GM12878 (cell line): ENCODE results near the gene GALNT17. TPM values are rescaled to one million over a fixed set of nuclear protein-coding genes. Genes with fewer than 3 reads are reported as not detected.

Source experiments
- ATAC-seq: fragments of 200-7000 bp; cut with Tn5 transposase; 3 replicates; pipeline ENCODE4 v1.9.1; 2020; ENCODE audit warnings: mild to moderate bottlenecking, moderate library complexity
- BruUV-seq: library from RNA; stranded (reverse); fragments of 400-500 nt; replicated peaks from 2 replicates; lab custom pipeline; 2021; lab: Mats Ljungman, UMichigan
- CTCF ChIA-PET: fragments of 300-600 bp; sonication (Branson Sonifier 250); formaldehyde crosslinking; extraction: SDS; loops from one replicate; lab custom pipeline; 2021; ENCODE audit warnings: inconsistent platforms; lab: Yijun Ruan, JAX
- POLR2A ChIA-PET: fragments of 350-600 bp; formaldehyde crosslinking; extraction: SDS; loops from one replicate; lab custom pipeline; 2021; ENCODE audit warnings: inconsistent platforms; lab: Charles Lee
- RAD21 ChIA-PET: fragments of 300-600 bp; sonication (Branson Sonifier 250); formaldehyde crosslinking; loops from one replicate; lab custom pipeline; 2023; ENCODE audit warnings: antibody characterized with exemption; ENCODE audit not compliant: unreplicated experiment; lab: Charles Lee
- SMC1A ChIA-PET: fragments of 300-600 bp; sonication (Branson Sonifier 250); formaldehyde crosslinking; loops from one replicate; lab custom pipeline; 2023; ENCODE audit not compliant: unreplicated experiment, uncharacterized antibody; lab: Charles Lee
- DNase-seq: peaks from one replicate; pipeline ENCODE4 v3.0.0-alpha.2; 2011; ENCODE audit warnings: low read depth, low spot score
- FAIRE-seq: peaks from 3 replicates; lab custom pipeline; 2011; peaks lifted over from hg19 to GRCh38; lab: Jason Lieb, UNC
- H2AFZ ChIP-seq: 2 replicates; pipeline ENCODE4 v1.6.0; 2011; ENCODE audit warnings: low read depth, low read length, control low read depth; ENCODE audit not compliant: control insufficient read depth
- H3K27ac ChIP-seq: 2 replicates; pipeline ENCODE4 v1.5.1; 2011; ENCODE audit warnings: control low read depth; ENCODE audit not compliant: control insufficient read depth, insufficient read depth
- H3K27me3 ChIP-seq, 2 experiments: replicated peaks in 1 of 2; 2 replicates each; pipeline versions ENCODE4 v1.6.0 to v1.6.1; 2011; ENCODE audit warnings: low read length in 1 of 2; ENCODE audit not compliant: control insufficient read depth in 2 of 2, insufficient read depth in 2 of 2
- H3K36me3 ChIP-seq, 2 experiments: 2 replicates each; pipeline ENCODE4 v1.5.1; 2011; ENCODE audit warnings: low read length in 1 of 2; ENCODE audit not compliant: control insufficient read depth in 2 of 2, insufficient read depth in 2 of 2
- H3K4me1 ChIP-seq: 2 replicates; pipeline ENCODE4 v1.6.1; 2011; ENCODE audit warnings: mild to moderate bottlenecking, low read length, moderate library complexity, mixed read lengths; ENCODE audit not compliant: control insufficient read depth, insufficient read depth
- H3K4me2 ChIP-seq: 2 replicates; pipeline ENCODE4 v1.6.0; 2011; ENCODE audit warnings: control low read depth; ENCODE audit not compliant: control insufficient read depth, insufficient read depth
- H3K4me3 ChIP-seq: fragments of 200-600 bp; sonication (generic); 2 replicates; pipeline ENCODE4 v1.5.1; 2016
- H3K79me2 ChIP-seq: 2 replicates; pipeline ENCODE4 v1.6.0; 2011; ENCODE audit warnings: low read length; ENCODE audit not compliant: control insufficient read depth, insufficient read depth
- H3K9ac ChIP-seq: 2 replicates; pipeline ENCODE4 v1.8.0; 2011; ENCODE audit warnings: low read length, control low read depth, mixed read lengths; ENCODE audit not compliant: control insufficient read depth, insufficient read depth
- H3K9me3 ChIP-seq: replicated peaks from 3 replicates; pipeline ENCODE4 v1.5.1; 2011; ENCODE audit warnings: mild to moderate bottlenecking, low read length; ENCODE audit not compliant: control insufficient read depth, insufficient read depth
- H4K20me1 ChIP-seq: 2 replicates; pipeline ENCODE4 v1.6.0; 2011; ENCODE audit not compliant: control insufficient read depth, insufficient read depth
- GATAD2B ChIP-seq: fragments of 450-650 bp; conservative IDR thresholded peaks from 2 replicates; pipeline ENCODE4 v1.6.1; 2017; ENCODE audit warnings: low read depth, mild to moderate bottlenecking, moderate library complexity
- NRF1 ChIP-seq: conservative IDR thresholded peaks from 2 replicates; pipeline ENCODE4 v1.6.1; 2011; ENCODE audit warnings: mild to moderate bottlenecking, low read depth, low read length, improper control_type of control experiment
- WGBS: methylation state at CpG from one replicate; pipeline ENCODE4 v1.1.6; 2016; ENCODE audit warnings: low lambda C conversion rate; ENCODE audit not compliant: insufficient replicate concordance, insufficient coverage; ENCODE audit errors: missing lambda C conversion rate; 5-methylcytosine and 5-hydroxymethylcytosine counted together
- in situ Hi-C: fragments of 300-500 bp; cut with MboI; formaldehyde crosslinking; loops from 9 replicates; pipeline ENCODE4 v1.14.3; 2018; ENCODE audit warnings: mixed read lengths
- intact Hi-C: fragments of 100-400 bp; cut with micrococcal nuclease; formaldehyde crosslinking; loops from one replicate; pipeline ENCODE4 v1.14.2; 2022; ENCODE audit not compliant: unreplicated experiment
- polyA plus RNA-seq, 11 experiments: library from polyadenylated mRNA; depleted of rRNA in 4 of 11; unstranded in 6 of 11; stranded (reverse) in 5 of 11; fragments of >200 nt; fragmentation: Nextera tagmentation in 4 of 11; fragmentation: Illumina TruSeq in 1 of 11; extraction: Ambion mirVana in 4 of 11; extraction: Trizol in 1 of 11; gene quantifications; 1 replicate in 1 of 11; 2 replicates in 10 of 11; pipeline versions ENCODE4 v1.2.1 to v1.2.3, GENCODE V29; 2011 to 2016; ENCODE audit warnings: inconsistent platforms in 2 of 11, missing spikeins in 2 of 11, low read depth in 1 of 11
- total RNA-seq, 4 experiments: library from RNA; depleted of rRNA in 3 of 4; stranded (reverse); fragments of >200 nt in 3 of 4; fragmentation: Illumina TruSeq in 1 of 4; extraction: Trizol in 1 of 4; gene quantifications; 2 replicates each; pipeline versions ENCODE4 v1.2.1 to v1.2.3, GENCODE V29; 2013 to 2021
- TF ChIP-seq, protein P1 (sequence below): fragments of 450-650 bp; IDR thresholded peaks from 2 replicates; pipeline ENCODE4 v1.6.1; 2018; ENCODE audit warnings: borderline replicate concordance, mild to moderate bottlenecking; ENCODE audit not compliant: partially characterized antibody

Gene GALNT17
- total and polyA plus RNA-seq, 10 of the 15 experiments (the other 5 are each of a cell fraction or from before 2014, with no cell fraction given) = 0.12 to 0.15 TPM; not detected in 8

- TF ChIP-seq, protein P1, sequence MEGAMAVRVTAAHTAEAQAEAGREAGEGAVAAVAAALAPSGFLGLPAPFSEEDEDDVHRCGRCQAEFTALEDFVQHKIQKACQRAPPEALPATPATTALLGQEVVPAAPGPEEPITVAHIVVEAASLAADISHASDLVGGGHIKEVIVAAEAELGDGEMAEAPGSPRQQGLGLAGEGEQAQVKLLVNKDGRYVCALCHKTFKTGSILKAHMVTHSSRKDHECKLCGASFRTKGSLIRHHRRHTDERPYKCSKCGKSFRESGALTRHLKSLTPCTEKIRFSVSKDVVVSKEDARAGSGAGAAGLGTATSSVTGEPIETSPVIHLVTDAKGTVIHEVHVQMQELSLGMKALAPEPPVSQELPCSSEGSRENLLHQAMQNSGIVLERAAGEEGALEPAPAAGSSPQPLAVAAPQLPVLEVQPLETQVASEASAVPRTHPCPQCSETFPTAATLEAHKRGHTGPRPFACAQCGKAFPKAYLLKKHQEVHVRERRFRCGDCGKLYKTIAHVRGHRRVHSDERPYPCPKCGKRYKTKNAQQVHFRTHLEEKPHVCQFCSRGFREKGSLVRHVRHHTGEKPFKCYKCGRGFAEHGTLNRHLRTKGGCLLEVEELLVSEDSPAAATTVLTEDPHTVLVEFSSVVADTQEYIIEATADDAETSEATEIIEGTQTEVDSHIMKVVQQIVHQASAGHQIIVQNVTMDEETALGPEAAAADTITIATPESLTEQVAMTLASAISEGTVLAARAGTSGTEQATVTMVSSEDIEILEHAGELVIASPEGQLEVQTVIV = no peak
- no peak for TF ChIP-seq NRF1
- TF ChIP-seq GATAD2B = no peak
Measured at GRCh38 chr7:71424166-71425035, 292.5 kb downstream of the GALNT17 start (continued).

GRCh38 chr7:71429083-71429482 is 297.1 kb downstream of the GALNT17 start:
- H3K4me3 ChIP-seq = no peak overlapping the region
- TF ChIP-seq, protein P1 = no peak
- TF ChIP-seq, all 136 proteins: peak for 0
- in situ Hi-C loops = no loop called here
- Histone ChIP-seq H3K9me3 (no peaks in the 10 kb centered on the region), H3K36me3 (no peaks in the 10 kb centered on the region), H4K20me1 (no peaks in the 10 kb centered on the region), H2AFZ (no peak overlapping the region), H3K27me3 (no peaks in the 10 kb centered on the region), H3K79me2 (no peaks in the 10 kb centered on the region), H3K4me1 (no peaks in the 10 kb centered on the region), H3K27ac (no peak overlapping the region), H3K4me2 (no peak overlapping the region), H3K9ac (no peak overlapping the region)
- RAD21 ChIA-PET = no interaction called here
- SMC1A ChIA-PET = no interaction called here
- FAIRE-seq (no peak), ATAC-seq (no peak), DNase-seq (no peak)
- 0% methylated on average over 2 of the region's 2 CpGs for WGBS
- no TSS peak for BruUV-seq
- CTCF ChIA-PET = no interaction called here
- POLR2A ChIA-PET = no interaction called here
- intact Hi-C loops = no loop called here
